Memory B cell (primary cell): ENCODE data around the gene GUCA2A.

Experiments
- ATAC-seq: fragments of 150-1000 bp; cut with Tn5 transposase; 2 replicates; pipeline ENCODE4 v1.10.0; 2021; ENCODE audit warnings: low read depth, mild to moderate bottlenecking, moderate library complexity
- DNase-seq, 2 donors: peaks; one replicate each; pipeline ENCODE4 v3.0.0; 2022; ENCODE audit warnings: low spot score in 2 of 2
- H3K27ac Mint-ChIP-seq: one replicate; pipeline ENCODE4 v1.8.0; 2022; ENCODE audit warnings: mild to moderate bottlenecking, moderate library complexity, mixed read lengths
- H3K27me3 Mint-ChIP-seq: one replicate; pipeline ENCODE4 v1.8.0; 2022; ENCODE audit warnings: mixed read lengths
- H3K36me3 Mint-ChIP-seq: one replicate; pipeline ENCODE4 v1.8.0; 2022; ENCODE audit warnings: mild to moderate bottlenecking, mixed read lengths
- H3K4me1 Mint-ChIP-seq: one replicate; pipeline ENCODE4 v1.8.0; 2022; ENCODE audit warnings: mixed read lengths
- H3K4me3 Mint-ChIP-seq: one replicate; pipeline ENCODE4 v1.8.0; 2022; ENCODE audit warnings: mild to moderate bottlenecking, moderate library complexity, mixed read lengths
- H3K9me3 Mint-ChIP-seq: one replicate; pipeline ENCODE4 v1.8.0; 2022; ENCODE audit warnings: mixed read lengths

GUCA2A gene

GRCh38 chr1:42139444-42139843 lies 25.1 kb downstream of the GUCA2A start:
- no peak overlapping the region for H3K4me3 Mint-ChIP-seq
- ATAC-seq = no peak
- H3K4me1 Mint-ChIP-seq = no peaks in the 10 kb centered on the region
- peaks cover 12% of the 10 kb centered on the region for H3K27me3 Mint-ChIP-seq
- no peak overlapping the region for H3K27ac Mint-ChIP-seq
- DNase-seq = no peak
- H3K36me3 Mint-ChIP-seq = no peaks in the 10 kb centered on the region
- H3K9me3 Mint-ChIP-seq = no peaks in the 10 kb centered on the region

DNA sequence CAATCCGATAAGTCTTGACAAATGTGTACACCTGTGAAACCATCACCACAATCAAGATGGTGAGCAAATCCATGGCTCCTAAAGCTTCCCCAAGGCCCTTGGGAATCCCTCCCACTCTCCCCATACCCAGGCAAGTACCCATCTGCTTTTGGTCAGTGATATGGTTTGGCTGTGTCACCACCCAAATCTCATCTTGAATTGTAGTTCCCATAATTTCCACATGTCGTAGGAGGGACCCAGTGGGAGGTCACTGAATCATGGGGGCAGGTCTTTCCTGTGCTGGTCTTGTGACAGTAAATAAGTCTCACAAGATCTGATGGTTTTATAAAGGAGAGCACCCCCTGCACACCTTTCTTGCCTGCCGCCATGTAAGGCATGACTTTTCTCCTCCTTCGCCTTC lies 26.0 kb downstream of the GUCA2A start:
- Mint-ChIP-seq H3K4me3 (no peak overlapping the region), H3K27ac (no peak overlapping the region), H3K9me3 (no peaks in the 10 kb centered on the region), H3K27me3 (peaks cover 12% of the 10 kb centered on the region), H3K36me3 (no peaks in the 10 kb centered on the region), H3K4me1 (no peaks in the 10 kb centered on the region)
- no peak for DNase-seq
- ATAC-seq = no peak

DNA sequence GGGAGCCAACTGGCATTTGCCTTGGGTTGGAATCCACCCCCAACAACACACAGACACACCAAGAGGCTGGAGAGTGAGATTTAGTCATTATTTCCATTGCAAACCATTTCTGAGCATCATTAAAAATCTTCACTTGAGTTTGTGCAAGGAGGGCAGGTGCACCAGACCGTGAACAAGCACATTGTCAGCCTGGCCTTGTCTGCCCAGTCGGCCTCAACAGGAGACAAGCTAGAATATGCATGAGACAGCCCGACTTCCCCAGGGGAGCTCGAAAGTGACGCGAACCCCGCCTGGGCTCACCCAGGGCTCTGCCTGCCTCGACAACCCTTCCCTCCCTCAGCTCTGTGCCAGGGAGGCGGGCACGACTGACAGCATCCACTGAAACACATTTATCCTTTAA lies 26.8 kb downstream of the GUCA2A start:
- H3K27me3 Mint-ChIP-seq = peaks cover 12% of the 10 kb centered on the region
- H3K4me3 Mint-ChIP-seq = no peak overlapping the region
- no peaks in the 10 kb centered on the region for H3K36me3 Mint-ChIP-seq
- H3K9me3 Mint-ChIP-seq = no peaks in the 10 kb centered on the region
- ATAC-seq (no peak), DNase-seq (no peak)
- no peak overlapping the region for H3K27ac Mint-ChIP-seq
- H3K4me1 Mint-ChIP-seq = no peaks in the 10 kb centered on the region

DNA sequence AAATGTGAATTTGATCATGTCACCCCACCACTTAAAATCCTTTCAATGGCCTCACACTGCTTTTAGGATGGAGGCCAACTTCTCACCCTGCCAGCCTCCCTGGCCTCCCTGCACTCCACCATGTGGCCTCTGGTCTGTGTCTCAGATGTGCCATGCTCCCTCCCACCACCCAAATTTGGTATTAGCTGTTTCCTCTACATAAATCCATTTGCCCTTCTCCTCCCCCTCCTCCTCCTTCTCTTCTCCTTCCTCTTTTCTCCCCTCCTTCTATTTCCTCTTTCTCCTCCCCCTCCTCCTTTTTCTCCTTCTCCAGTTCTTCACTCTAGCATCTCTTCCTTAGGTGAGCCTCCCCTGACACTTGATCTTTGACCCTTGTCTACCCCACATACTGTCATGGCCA lies 28.1 kb downstream of the GUCA2A start:
- Mint-ChIP-seq H3K9me3 (no peaks in the 10 kb centered on the region), H3K4me1 (no peaks in the 10 kb centered on the region), H3K4me3 (no peak overlapping the region), H3K36me3 (no peaks in the 10 kb centered on the region), H3K27ac (no peak overlapping the region), H3K27me3 (peaks cover 8% of the 10 kb centered on the region)
- ATAC-seq = no peak
- no peak for DNase-seq

GRCh38 chr1:42135426-42135825 lies 29.1 kb downstream of the GUCA2A start:
- peaks cover 8% of the 10 kb centered on the region for H3K27me3 Mint-ChIP-seq
- no peaks in the 10 kb centered on the region for H3K4me1 Mint-ChIP-seq
- no peaks in the 10 kb centered on the region for H3K36me3 Mint-ChIP-seq
- no peak for DNase-seq
- H3K27ac Mint-ChIP-seq = no peak overlapping the region
- no peak overlapping the region for H3K4me3 Mint-ChIP-seq
- no peaks in the 10 kb centered on the region for H3K9me3 Mint-ChIP-seq
- no peak for ATAC-seq

DNA sequence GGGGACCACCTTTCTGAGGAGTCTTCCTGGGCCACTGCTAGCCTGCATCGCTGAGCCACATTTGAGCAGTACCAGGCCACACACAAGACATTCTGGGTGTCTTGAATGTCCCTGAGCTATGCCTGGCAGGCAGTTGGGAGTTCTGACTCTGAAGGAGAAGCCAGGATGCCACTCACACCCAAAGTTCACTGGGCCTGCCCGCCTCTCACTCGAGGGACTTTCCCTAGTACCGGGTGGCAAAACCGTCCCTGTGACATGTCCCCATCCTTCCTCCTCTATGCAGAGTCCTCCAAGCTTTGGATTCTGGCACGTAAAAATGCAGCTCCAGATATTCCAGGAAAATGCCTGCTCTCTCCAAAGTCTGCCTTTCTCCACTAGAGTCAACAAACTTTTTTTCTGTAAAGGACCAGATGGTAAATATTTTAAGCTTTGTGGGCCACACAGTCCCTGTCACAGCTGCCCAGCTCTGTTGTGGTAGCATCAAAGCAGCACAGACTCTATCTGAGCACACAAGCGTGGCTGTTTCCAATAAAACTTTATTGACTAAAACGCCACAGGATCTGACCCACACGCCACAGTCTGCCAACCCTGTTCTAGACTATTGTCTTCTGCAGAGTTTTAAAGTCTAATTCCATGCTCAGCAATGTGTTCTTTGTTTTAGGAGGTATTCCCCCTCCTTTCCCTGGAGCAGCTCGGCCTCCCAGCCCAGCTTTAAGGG lies 30.6 kb downstream of the GUCA2A start:
- no peaks in the 10 kb centered on the region for H3K9me3 Mint-ChIP-seq
- H3K27ac Mint-ChIP-seq = no peak overlapping the region
- no peaks in the 10 kb centered on the region for H3K36me3 Mint-ChIP-seq
- H3K4me1 Mint-ChIP-seq = no peaks in the 10 kb centered on the region
- no peak for DNase-seq
- no peak overlapping the region for H3K4me3 Mint-ChIP-seq
- ATAC-seq = no peak
- H3K27me3 Mint-ChIP-seq = peaks cover 12% of the 10 kb centered on the region

GRCh38 chr1:42133390-42133789 lies 31.2 kb downstream of the GUCA2A start:
- ATAC-seq (no peak), DNase-seq (no peak)
- Mint-ChIP-seq H3K4me1 (no peaks in the 10 kb centered on the region), H3K36me3 (no peaks in the 10 kb centered on the region), H3K27me3 (peaks cover 8% of the 10 kb centered on the region), H3K9me3 (no peaks in the 10 kb centered on the region), H3K4me3 (no peak overlapping the region), H3K27ac (no peak overlapping the region)

DNA sequence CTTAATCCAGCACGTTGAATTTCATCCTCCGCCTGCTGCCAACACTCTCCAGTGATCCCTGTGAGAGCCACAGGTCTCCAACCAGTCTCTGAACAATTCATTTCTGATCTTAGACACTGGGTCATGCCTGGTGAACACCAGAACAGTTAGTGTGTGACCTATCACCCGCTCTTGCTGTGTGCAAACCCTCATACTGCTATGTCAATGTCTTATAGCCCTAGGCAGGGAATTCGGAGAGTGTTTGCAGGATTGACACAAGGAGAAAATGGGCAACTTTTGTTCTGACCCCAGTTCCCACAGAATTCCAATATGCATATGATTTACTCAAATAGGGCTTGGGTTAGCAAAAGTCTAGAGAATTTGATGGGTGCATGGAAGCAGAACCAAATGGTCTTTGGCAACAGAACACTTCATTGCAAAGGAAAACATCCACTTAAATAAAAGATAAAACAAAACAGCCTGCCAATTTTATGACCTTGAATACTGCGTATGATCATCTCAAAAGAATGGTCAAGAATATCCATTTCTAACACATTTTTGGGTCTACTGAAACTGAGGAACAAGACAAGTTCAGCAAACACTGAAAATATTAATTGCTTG lies 34.4 kb downstream of the GUCA2A start:
- Mint-ChIP-seq H3K9me3 (no peaks in the 10 kb centered on the region), H3K27me3 (peaks cover 6% of the 10 kb centered on the region), H3K27ac (no peak overlapping the region), H3K4me1 (no peaks in the 10 kb centered on the region), H3K4me3 (no peak overlapping the region), H3K36me3 (no peaks in the 10 kb centered on the region)
- ATAC-seq (no peak), DNase-seq (no peak)

- no peak for ATAC-seq
- Mint-ChIP-seq H3K4me3 (no peak overlapping the region), H3K4me1 (no peaks in the 10 kb centered on the region), H3K36me3 (no peaks in the 10 kb centered on the region), H3K9me3 (peaks cover 1% of the 10 kb centered on the region), H3K27me3 (peaks cover 6% of the 10 kb centered on the region), H3K27ac (no peak overlapping the region)
- no peak for DNase-seq
Measured at GRCh38 chr1:42128964-42129363, 35.6 kb downstream of the GUCA2A start.

GRCh38 chr1:42128499-42128898 lies 36.0 kb downstream of the GUCA2A start:
- H3K4me3 Mint-ChIP-seq = no peak overlapping the region
- H3K27ac Mint-ChIP-seq = no peak overlapping the region
- H3K36me3 Mint-ChIP-seq = no peaks in the 10 kb centered on the region
- peaks cover 2% of the 10 kb centered on the region for H3K9me3 Mint-ChIP-seq
- H3K4me1 Mint-ChIP-seq = no peaks in the 10 kb centered on the region
- ATAC-seq (no peak), DNase-seq (no peak)
- peaks cover 6% of the 10 kb centered on the region for H3K27me3 Mint-ChIP-seq

- Mint-ChIP-seq H3K4me3 (no peak overlapping the region), H3K4me1 (no peaks in the 10 kb centered on the region), H3K36me3 (no peaks in the 10 kb centered on the region), H3K9me3 (peaks cover 2% of the 10 kb centered on the region), H3K27me3 (peaks cover 6% of the 10 kb centered on the region), H3K27ac (no peak overlapping the region)
- DNase-seq (no peak), ATAC-seq (no peak)
Measured at GRCh38 chr1:42127767-42128166, 36.8 kb downstream of the GUCA2A start.

- Mint-ChIP-seq H3K36me3 (no peaks in the 10 kb centered on the region), H3K4me1 (no peaks in the 10 kb centered on the region), H3K9me3 (peaks cover 6% of the 10 kb centered on the region), H3K27ac (no peak overlapping the region), H3K4me3 (no peak overlapping the region), H3K27me3 (peaks cover 6% of the 10 kb centered on the region)
- DNase-seq = no peak
- ATAC-seq = no peak
Measured at GRCh38 chr1:42125552-42125951, 39.0 kb downstream of the GUCA2A start.

- no peak for ATAC-seq
- Mint-ChIP-seq H3K27ac (no peak overlapping the region), H3K27me3 (peaks cover 2% of the 10 kb centered on the region), H3K4me3 (no peak overlapping the region), H3K4me1 (no peaks in the 10 kb centered on the region), H3K36me3 (no peaks in the 10 kb centered on the region), H3K9me3 (peaks cover 6% of the 10 kb centered on the region)
- no peak for DNase-seq
Measured at GRCh38 chr1:42122408-42122807, 42.1 kb downstream of the GUCA2A start.

GRCh38 chr1:42118125-42118524 lies 46.4 kb downstream of the GUCA2A start:
- H3K4me3 Mint-ChIP-seq = no peak overlapping the region
- no peak for DNase-seq
- H3K36me3 Mint-ChIP-seq = no peaks in the 10 kb centered on the region
- H3K27ac Mint-ChIP-seq = no peak overlapping the region
- peaks cover 4% of the 10 kb centered on the region for H3K27me3 Mint-ChIP-seq
- no peaks in the 10 kb centered on the region for H3K4me1 Mint-ChIP-seq
- ATAC-seq = no peak
- peaks cover 4% of the 10 kb centered on the region for H3K9me3 Mint-ChIP-seq

GRCh38 chr1:42117214-42117613 lies 47.3 kb downstream of the GUCA2A start:
- ATAC-seq = no peak
- H3K9me3 Mint-ChIP-seq = peaks cover 2% of the 10 kb centered on the region

More at GRCh38 chr1:42117214-42117613, 47.3 kb downstream of the GUCA2A start:
- Mint-ChIP-seq H3K36me3 (no peaks in the 10 kb centered on the region), H3K27ac (no peak overlapping the region), H3K4me1 (no peaks in the 10 kb centered on the region), H3K27me3 (peaks cover 7% of the 10 kb centered on the region), H3K4me3 (no peak overlapping the region)
- no peak for DNase-seq
